ENCODE results near the gene TBX2. TPM values are rescaled to one million over a fixed set of nuclear protein-coding genes. Genes with fewer than 3 reads are reported as not detected.

The TBX2 gene
- total and polyA plus RNA-seq, 9 of the 15 experiments (the other 6 are each of a cell fraction or from before 2014, with no cell fraction given): 0.18 TPM; not detected in 8

DNA sequence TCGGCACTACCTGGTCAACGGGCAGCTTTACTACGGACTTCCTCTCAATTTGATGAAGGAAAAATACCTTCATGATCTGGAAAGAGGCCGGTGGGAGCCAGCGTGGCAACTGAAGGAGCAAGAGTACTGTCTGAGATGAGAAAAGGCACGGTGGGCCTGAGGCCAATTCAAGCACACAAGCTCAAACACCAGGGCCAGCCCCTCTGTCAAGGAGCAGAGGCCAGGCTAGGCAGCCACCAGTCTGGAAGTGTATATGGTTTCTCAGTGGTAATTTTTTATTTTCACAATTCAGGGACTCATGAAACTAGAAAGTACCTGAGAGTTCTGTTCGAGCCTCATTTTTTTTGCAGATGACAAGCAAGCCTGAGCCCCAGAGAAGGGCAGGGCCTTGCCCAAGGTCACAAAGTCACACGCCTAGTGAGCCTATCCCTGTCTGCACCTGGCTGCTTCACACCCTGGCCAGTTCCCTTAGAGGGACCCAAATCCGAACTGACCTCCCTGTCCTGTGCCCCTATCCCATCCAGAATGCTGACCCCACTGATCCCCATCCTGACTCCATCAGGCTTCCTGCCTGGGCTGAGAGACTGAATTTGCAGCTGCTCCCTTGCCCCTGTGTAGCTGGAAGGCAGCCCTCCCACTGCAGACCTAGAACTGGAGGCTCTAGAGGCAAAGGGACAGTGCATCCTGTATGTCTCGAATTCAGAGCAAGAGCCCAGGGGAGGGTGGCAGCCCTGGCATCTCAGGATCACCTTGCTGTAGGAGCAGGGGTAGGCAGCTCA lies 4.8 kb upstream of the TBX2 start:
- TF ChIP-seq, protein P1, sequence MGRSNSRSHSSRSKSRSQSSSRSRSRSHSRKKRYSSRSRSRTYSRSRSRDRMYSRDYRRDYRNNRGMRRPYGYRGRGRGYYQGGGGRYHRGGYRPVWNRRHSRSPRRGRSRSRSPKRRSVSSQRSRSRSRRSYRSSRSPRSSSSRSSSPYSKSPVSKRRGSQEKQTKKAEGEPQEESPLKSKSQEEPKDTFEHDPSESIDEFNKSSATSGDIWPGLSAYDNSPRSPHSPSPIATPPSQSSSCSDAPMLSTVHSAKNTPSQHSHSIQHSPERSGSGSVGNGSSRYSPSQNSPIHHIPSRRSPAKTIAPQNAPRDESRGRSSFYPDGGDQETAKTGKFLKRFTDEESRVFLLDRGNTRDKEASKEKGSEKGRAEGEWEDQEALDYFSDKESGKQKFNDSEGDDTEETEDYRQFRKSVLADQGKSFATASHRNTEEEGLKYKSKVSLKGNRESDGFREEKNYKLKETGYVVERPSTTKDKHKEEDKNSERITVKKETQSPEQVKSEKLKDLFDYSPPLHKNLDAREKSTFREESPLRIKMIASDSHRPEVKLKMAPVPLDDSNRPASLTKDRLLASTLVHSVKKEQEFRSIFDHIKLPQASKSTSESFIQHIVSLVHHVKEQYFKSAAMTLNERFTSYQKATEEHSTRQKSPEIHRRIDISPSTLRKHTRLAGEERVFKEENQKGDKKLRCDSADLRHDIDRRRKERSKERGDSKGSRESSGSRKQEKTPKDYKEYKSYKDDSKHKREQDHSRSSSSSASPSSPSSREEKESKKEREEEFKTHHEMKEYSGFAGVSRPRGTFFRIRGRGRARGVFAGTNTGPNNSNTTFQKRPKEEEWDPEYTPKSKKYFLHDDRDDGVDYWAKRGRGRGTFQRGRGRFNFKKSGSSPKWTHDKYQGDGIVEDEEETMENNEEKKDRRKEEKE (IDR thresholded peaks at IDR 0.05; ENCODE audit: borderline replicate concordance in 1 of 2, control insufficient read depth in 1 of 2, low read depth in 2 of 2, low read length in 1 of 2): no peak
- TF ChIP-seq, protein P2, sequence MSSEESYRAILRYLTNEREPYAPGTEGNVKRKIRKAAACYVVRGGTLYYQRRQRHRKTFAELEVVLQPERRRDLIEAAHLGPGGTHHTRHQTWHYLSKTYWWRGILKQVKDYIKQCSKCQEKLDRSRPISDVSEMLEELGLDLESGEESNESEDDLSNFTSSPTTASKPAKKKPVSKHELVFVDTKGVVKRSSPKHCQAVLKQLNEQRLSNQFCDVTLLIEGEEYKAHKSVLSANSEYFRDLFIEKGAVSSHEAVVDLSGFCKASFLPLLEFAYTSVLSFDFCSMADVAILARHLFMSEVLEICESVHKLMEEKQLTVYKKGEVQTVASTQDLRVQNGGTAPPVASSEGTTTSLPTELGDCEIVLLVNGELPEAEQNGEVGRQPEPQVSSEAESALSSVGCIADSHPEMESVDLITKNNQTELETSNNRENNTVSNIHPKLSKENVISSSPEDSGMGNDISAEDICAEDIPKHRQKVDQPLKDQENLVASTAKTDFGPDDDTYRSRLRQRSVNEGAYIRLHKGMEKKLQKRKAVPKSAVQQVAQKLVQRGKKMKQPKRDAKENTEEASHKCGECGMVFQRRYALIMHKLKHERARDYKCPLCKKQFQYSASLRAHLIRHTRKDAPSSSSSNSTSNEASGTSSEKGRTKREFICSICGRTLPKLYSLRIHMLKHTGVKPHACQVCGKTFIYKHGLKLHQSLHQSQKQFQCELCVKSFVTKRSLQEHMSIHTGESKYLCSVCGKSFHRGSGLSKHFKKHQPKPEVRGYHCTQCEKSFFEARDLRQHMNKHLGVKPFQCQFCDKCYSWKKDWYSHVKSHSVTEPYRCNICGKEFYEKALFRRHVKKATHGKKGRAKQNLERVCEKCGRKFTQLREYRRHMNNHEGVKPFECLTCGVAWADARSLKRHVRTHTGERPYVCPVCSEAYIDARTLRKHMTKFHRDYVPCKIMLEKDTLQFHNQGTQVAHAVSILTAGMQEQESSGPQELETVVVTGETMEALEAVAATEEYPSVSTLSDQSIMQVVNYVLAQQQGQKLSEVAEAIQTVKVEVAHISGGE (CRISPR knock-in tag; IDR thresholded peaks at IDR 0.05): peak in 1 of 3 experiments; percentile 76; a peak in 1 of 6 replicates
- Histone ChIP-seq H2AFZ (ENCODE audit: low read depth, low read length) (no peak overlapping the region), H3K79me2 (ENCODE audit: control insufficient read depth, insufficient read depth, low read length) (no peaks in the 10 kb centered on the region), H3K27ac (ENCODE audit: extremely low read depth, low read depth, low read length) (no peak overlapping the region), H4K20me1 (replicated peaks; ENCODE audit: control insufficient read depth, insufficient read depth, low read length) (peaks cover 6% of the 10 kb centered on the region; the same call in 1 of the 2 replicates), H3K4me2 (ENCODE audit: insufficient read depth, low read length) (no peak overlapping the region), H3K36me3 (ENCODE audit: control insufficient read depth, insufficient read depth, low read length) (no peaks in the 10 kb centered on the region), H3K4me3 (no peak overlapping the region), H3K9me3 (replicated peaks; ENCODE audit: control insufficient read depth, insufficient read depth, low read depth, low read length) (no peaks in the 10 kb centered on the region), H3K4me1 (replicated peaks in 1 of 2; ENCODE audit: control insufficient read depth in 2 of 2, insufficient read depth in 2 of 2, low read length in 2 of 2) (peaks cover 0 to 6% of the 10 kb centered on the region in 2 experiments; a peak in 2 of 5 replicates), H3K9me1 (ENCODE audit: control insufficient read depth, insufficient read depth, low read length) (no peaks in the 10 kb centered on the region), H3K27me3 (ENCODE audit: control insufficient read depth in 2 of 2, insufficient read depth in 2 of 2, low read length in 2 of 2) (peaks cover 0 to 26% of the 10 kb centered on the region in 2 experiments; a peak in 2 of 5 replicates), H3K9ac (ENCODE audit: insufficient read depth in 1 of 2, low read depth in 2 of 2, low read length in 2 of 2) (no peak overlapping the region)
- FAIRE-seq (no peak), ATAC-seq (no peak), DNase-seq (ENCODE audit: extremely low read depth in 1 of 4, low spot score in 3 of 4) (no peak)
- ChIA-PET POLR2A (no interaction called here), CTCF (ENCODE audit: low intra/inter-chr PET ratio) (no interaction called here)
- intact Hi-C loops (cut with micrococcal nuclease) (loop anchor here (5.0 kb wide), 1 partner anchor 673 kb away; no protein-coding TSS in a partner anchor), in situ Hi-C loops (cut with MboI) (no loop called here)
- WGBS (ENCODE audit: insufficient coverage, low coverage, missing lambda C conversion rate): under 1% methylated on average over 10 of the region's 10 CpGs
- no TSS peak for BruUV-seq (replicated peaks)
